ENCODE measurements around the gene EDN1. TPM values are rescaled to one million over a fixed set of nuclear protein-coding genes. Genes with fewer than 3 reads are reported as not detected.

The EDN1 gene
- total RNA-seq, 1 donor from 2014 or later: 64.4 TPM

- no peak overlapping the region for H3K4me3 Mint-ChIP-seq (ENCODE audit: unreplicated experiment)
- Histone ChIP-seq H3K27me3 (ENCODE audit: insufficient read depth, low read length) (no peaks in the 10 kb centered on the region), H3K4me1 (ENCODE audit: insufficient read depth, low read length) (peaks cover 1% of the 10 kb centered on the region), H3K9me3 (ENCODE audit: insufficient read depth, low read depth, low read length) (no peaks in the 10 kb centered on the region), H3K79me2 (ENCODE audit: insufficient read depth, low read length) (no peaks in the 10 kb centered on the region), H3K4me2 (ENCODE audit: low read length) (no peak overlapping the region), H3K4me3 (ENCODE audit: insufficient read depth, low read depth, low read length) (no peak overlapping the region), H3K9ac (ENCODE audit: low read length) (no peak overlapping the region), H3K36me3 (ENCODE audit: insufficient read depth, low read length) (no peaks in the 10 kb centered on the region), H3K27ac (ENCODE audit: low read depth, low read length) (no peak overlapping the region), H4K20me1 (ENCODE audit: insufficient read depth, low read length) (no peaks in the 10 kb centered on the region), H2AFZ (ENCODE audit: low read depth, low read length) (no peak overlapping the region)
- DNase-seq (ENCODE audit: low read depth) (no peak), FAIRE-seq (no peak)
- H3K36me3 Mint-ChIP-seq (ENCODE audit: low read depth, unreplicated experiment): no peaks in the 10 kb centered on the region
- no peaks in the 10 kb centered on the region for H3K27me3 Mint-ChIP-seq (ENCODE audit: low read depth, unreplicated experiment)
- peaks cover 8% of the 10 kb centered on the region for H3K4me1 Mint-ChIP-seq (ENCODE audit: low read depth, unreplicated experiment)
- no peak for TF ChIP-seq EZH2 (IDR thresholded peaks at IDR 0.05; ENCODE audit: insufficient read depth, low read length)
- TF ChIP-seq, protein P1, sequence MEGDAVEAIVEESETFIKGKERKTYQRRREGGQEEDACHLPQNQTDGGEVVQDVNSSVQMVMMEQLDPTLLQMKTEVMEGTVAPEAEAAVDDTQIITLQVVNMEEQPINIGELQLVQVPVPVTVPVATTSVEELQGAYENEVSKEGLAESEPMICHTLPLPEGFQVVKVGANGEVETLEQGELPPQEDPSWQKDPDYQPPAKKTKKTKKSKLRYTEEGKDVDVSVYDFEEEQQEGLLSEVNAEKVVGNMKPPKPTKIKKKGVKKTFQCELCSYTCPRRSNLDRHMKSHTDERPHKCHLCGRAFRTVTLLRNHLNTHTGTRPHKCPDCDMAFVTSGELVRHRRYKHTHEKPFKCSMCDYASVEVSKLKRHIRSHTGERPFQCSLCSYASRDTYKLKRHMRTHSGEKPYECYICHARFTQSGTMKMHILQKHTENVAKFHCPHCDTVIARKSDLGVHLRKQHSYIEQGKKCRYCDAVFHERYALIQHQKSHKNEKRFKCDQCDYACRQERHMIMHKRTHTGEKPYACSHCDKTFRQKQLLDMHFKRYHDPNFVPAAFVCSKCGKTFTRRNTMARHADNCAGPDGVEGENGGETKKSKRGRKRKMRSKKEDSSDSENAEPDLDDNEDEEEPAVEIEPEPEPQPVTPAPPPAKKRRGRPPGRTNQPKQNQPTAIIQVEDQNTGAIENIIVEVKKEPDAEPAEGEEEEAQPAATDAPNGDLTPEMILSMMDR (IDR thresholded peaks at IDR 0.05; ENCODE audit: insufficient read depth, low read depth, low read length): no peak
- peaks cover 13% of the 10 kb centered on the region for H3K9me3 Mint-ChIP-seq (ENCODE audit: unreplicated experiment)
- H3K27ac Mint-ChIP-seq (ENCODE audit: unreplicated experiment): no peak overlapping the region
These were observed 18.2 kb upstream of the EDN1 start for GRCh38 chr6:12271997-12272396.

- Histone ChIP-seq H3K27me3 (ENCODE audit: insufficient read depth, low read length) (no peaks in the 10 kb centered on the region), H3K27ac (ENCODE audit: low read depth, low read length) (no peak overlapping the region), H3K4me1 (ENCODE audit: insufficient read depth, low read length) (peaks cover 3% of the 10 kb centered on the region), H2AFZ (ENCODE audit: low read depth, low read length) (no peak overlapping the region), H3K9ac (ENCODE audit: low read length) (no peak overlapping the region), H3K36me3 (ENCODE audit: insufficient read depth, low read length) (no peaks in the 10 kb centered on the region), H3K79me2 (ENCODE audit: insufficient read depth, low read length) (no peaks in the 10 kb centered on the region), H3K4me2 (ENCODE audit: low read length) (no peak overlapping the region), H3K4me3 (ENCODE audit: insufficient read depth, low read depth, low read length) (no peak overlapping the region), H3K9me3 (ENCODE audit: insufficient read depth, low read depth, low read length) (no peaks in the 10 kb centered on the region), H4K20me1 (ENCODE audit: insufficient read depth, low read length) (no peaks in the 10 kb centered on the region)
- TF ChIP-seq, protein P1 (IDR thresholded peaks at IDR 0.05; ENCODE audit: insufficient read depth, low read depth, low read length): no peak
- TF ChIP-seq EZH2 (IDR thresholded peaks at IDR 0.05; ENCODE audit: insufficient read depth, low read length): no peak
- peak; percentile 50 for DNase-seq (ENCODE audit: low read depth)
- H3K27ac Mint-ChIP-seq (ENCODE audit: unreplicated experiment): peak overlapping the region; percentile 96
- peaks cover 17% of the 10 kb centered on the region for H3K4me1 Mint-ChIP-seq (ENCODE audit: low read depth, unreplicated experiment)
- H3K27me3 Mint-ChIP-seq (ENCODE audit: low read depth, unreplicated experiment): no peaks in the 10 kb centered on the region
- no peaks in the 10 kb centered on the region for H3K36me3 Mint-ChIP-seq (ENCODE audit: low read depth, unreplicated experiment)
- H3K4me3 Mint-ChIP-seq (ENCODE audit: unreplicated experiment): no peak overlapping the region
- peaks cover 16% of the 10 kb centered on the region for H3K9me3 Mint-ChIP-seq (ENCODE audit: unreplicated experiment)
- no peak for FAIRE-seq
These were observed 15.1 kb upstream of the EDN1 start for GRCh38 chr6:12275107-12275506.

- Histone ChIP-seq H3K79me2 (ENCODE audit: insufficient read depth, low read length) (no peaks in the 10 kb centered on the region), H2AFZ (ENCODE audit: low read depth, low read length) (no peak overlapping the region), H3K27ac (ENCODE audit: low read depth, low read length) (no peak overlapping the region), H3K4me3 (ENCODE audit: insufficient read depth, low read depth, low read length) (no peak overlapping the region), H3K4me2 (ENCODE audit: low read length) (no peak overlapping the region), H3K9ac (ENCODE audit: low read length) (no peak overlapping the region), H3K27me3 (ENCODE audit: insufficient read depth, low read length) (no peaks in the 10 kb centered on the region), H3K9me3 (ENCODE audit: insufficient read depth, low read depth, low read length) (no peaks in the 10 kb centered on the region), H3K36me3 (ENCODE audit: insufficient read depth, low read length) (no peaks in the 10 kb centered on the region), H4K20me1 (ENCODE audit: insufficient read depth, low read length) (no peaks in the 10 kb centered on the region), H3K4me1 (ENCODE audit: insufficient read depth, low read length) (peaks cover 6% of the 10 kb centered on the region)
- Mint-ChIP-seq H3K4me1 (ENCODE audit: low read depth, unreplicated experiment) (peaks cover 26% of the 10 kb centered on the region), H3K36me3 (ENCODE audit: low read depth, unreplicated experiment) (no peaks in the 10 kb centered on the region), H3K9me3 (ENCODE audit: unreplicated experiment) (peaks cover 13% of the 10 kb centered on the region), H3K27ac (ENCODE audit: unreplicated experiment) (no peak overlapping the region), H3K4me3 (ENCODE audit: unreplicated experiment) (no peak overlapping the region), H3K27me3 (ENCODE audit: low read depth, unreplicated experiment) (no peaks in the 10 kb centered on the region)
- TF ChIP-seq, protein P1 (IDR thresholded peaks at IDR 0.05; ENCODE audit: insufficient read depth, low read depth, low read length): no peak
- TF ChIP-seq EZH2 (IDR thresholded peaks at IDR 0.05; ENCODE audit: insufficient read depth, low read length): no peak
- no peak for FAIRE-seq
- no peak for DNase-seq (ENCODE audit: low read depth)
These were observed 13.2 kb upstream of the EDN1 start for GRCh38 chr6:12276930-12277315.

Measured in astrocyte (in vitro differentiated cells and primary cell).